PC-3 (cell line): Measurements from ENCODE around the gene ADAMTSL2. TPM values are rescaled to one million over a fixed set of nuclear protein-coding genes. Genes with fewer than 3 reads are reported as not detected.

Experiments
- ATAC-seq: fragments of 200-7000 bp; cut with Tn5 transposase; 2 replicates; pipeline ENCODE4 v1.9.1; 2020; ENCODE audit warnings: mild to moderate bottlenecking, moderate library complexity
- BruUV-seq: library from RNA; stranded (reverse); fragments of 400-500 nt; replicated peaks from 2 replicates; lab custom pipeline; 2021; lab: Mats Ljungman, UMichigan
- CTCF ChIA-PET: fragments of 300-600 bp; sonication (Branson Sonifier 250); formaldehyde crosslinking; loops from one replicate; lab custom pipeline; 2022; ENCODE audit warnings: antibody characterized with exemption; lab: Charles Lee
- POLR2A ChIA-PET: fragments of 300-600 bp; sonication (Branson Sonifier 250); formaldehyde crosslinking; loops from one replicate; lab custom pipeline; 2022; ENCODE audit warnings: antibody characterized with exemption; ENCODE audit not compliant: unreplicated experiment; lab: Charles Lee
- DNase-seq: peaks from one replicate; pipeline ENCODE4 v3.0.0-alpha.2; 2015
- H2AFZ ChIP-seq: fragments of 300-600 bp; sonication (generic); 2 replicates; pipeline ENCODE4 v1.6.0; 2016; ENCODE audit warnings: antibody characterized with exemption, low read length
- H3F3A ChIP-seq: fragments of 300-600 bp; sonication (generic); one replicate; pipeline ENCODE4 v1.6.0; 2017; ENCODE audit warnings: antibody characterized with exemption, low read length, control low read depth, mild to moderate bottlenecking; ENCODE audit not compliant: unreplicated experiment
- H3K27ac ChIP-seq: fragments of 300-600 bp; sonication (generic); 2 replicates; pipeline ENCODE4 v1.5.1; 2016; ENCODE audit warnings: mild to moderate bottlenecking, low read length
- H3K27me3 ChIP-seq: fragments of 300-600 bp; sonication (generic); 2 replicates; pipeline ENCODE4 v1.6.1; 2016; ENCODE audit warnings: low read length, mixed read lengths
- H3K36me3 ChIP-seq: fragments of 300-600 bp; sonication (generic); 2 replicates; pipeline ENCODE4 v1.6.1; 2016; ENCODE audit warnings: low read depth, mixed run types, low read length, mixed read lengths
- H3K4me1 ChIP-seq: fragments of 300-600 bp; sonication (generic); 2 replicates; pipeline ENCODE4 v1.5.1; 2016; ENCODE audit warnings: low read length; ENCODE audit not compliant: insufficient read depth
- H3K4me2 ChIP-seq: fragments of 300-600 bp; sonication (generic); 2 replicates; pipeline ENCODE4 v1.6.0; 2016; ENCODE audit warnings: low read length
- H3K4me3 ChIP-seq: fragments of 300-600 bp; sonication (generic); 2 replicates; pipeline ENCODE4 v1.5.1; 2016; ENCODE audit warnings: mild to moderate bottlenecking, low read length, mixed read lengths
- H3K79me2 ChIP-seq: fragments of 300-600 bp; sonication (generic); 2 replicates; pipeline ENCODE4 v1.6.1; 2017; ENCODE audit warnings: low read length, mixed read lengths
- H3K9ac ChIP-seq: fragments of 300-600 bp; sonication (generic); 2 replicates; pipeline ENCODE4 v1.6.0; 2016; ENCODE audit warnings: mild to moderate bottlenecking, low read length
- H3K9me2 ChIP-seq: fragments of 300-600 bp; sonication (generic); replicated peaks from 2 replicates; pipeline ENCODE4 v1.6.1; 2016; ENCODE audit warnings: mixed run types, low read length, mixed read lengths
- H3K9me3 ChIP-seq: fragments of 300-600 bp; sonication (generic); 2 replicates; pipeline ENCODE4 v1.6.1; 2016; ENCODE audit warnings: low read length, mixed read lengths
- H4K20me1 ChIP-seq: fragments of 300-600 bp; sonication (generic); 2 replicates; pipeline ENCODE4 v1.6.1; 2016; ENCODE audit warnings: low read length, mixed read lengths
- EZH2 ChIP-seq: fragments of 300-600 bp; sonication (generic); IDR thresholded peaks from one replicate; pipeline ENCODE4 v1.6.1; 2017; ENCODE audit warnings: antibody characterized with exemption, mild to moderate bottlenecking, low read length; ENCODE audit not compliant: unreplicated experiment
- EZH2phosphoT487 ChIP-seq: fragments of 300-600 bp; sonication (generic); IDR thresholded peaks from 2 replicates; pipeline ENCODE4 v1.6.1; 2018; ENCODE audit warnings: mild to moderate bottlenecking, antibody characterized with exemption, low read length, borderline replicate concordance
- intact Hi-C: fragments of 100-400 bp; cut with micrococcal nuclease; formaldehyde crosslinking; loops from 2 replicates; pipeline ENCODE4 v1.9.0; 2023
- total RNA-seq: library from RNA; depleted of rRNA; stranded (reverse); fragments of >200 nt; gene quantifications from 2 replicates; pipeline ENCODE4 v1.2.3, GENCODE V29; 2014
- TF ChIP-seq, protein P1 (sequence below): fragments of 300-600 bp; sonication (generic); conservative IDR thresholded peaks from 2 replicates; pipeline ENCODE4 v1.5.1; 2017; ENCODE audit warnings: antibody characterized with exemption, low read depth, mild to moderate bottlenecking, low read length

The ADAMTSL2 gene
- total RNA-seq, 1 experiment from 2014 or later = not detected

DNA sequence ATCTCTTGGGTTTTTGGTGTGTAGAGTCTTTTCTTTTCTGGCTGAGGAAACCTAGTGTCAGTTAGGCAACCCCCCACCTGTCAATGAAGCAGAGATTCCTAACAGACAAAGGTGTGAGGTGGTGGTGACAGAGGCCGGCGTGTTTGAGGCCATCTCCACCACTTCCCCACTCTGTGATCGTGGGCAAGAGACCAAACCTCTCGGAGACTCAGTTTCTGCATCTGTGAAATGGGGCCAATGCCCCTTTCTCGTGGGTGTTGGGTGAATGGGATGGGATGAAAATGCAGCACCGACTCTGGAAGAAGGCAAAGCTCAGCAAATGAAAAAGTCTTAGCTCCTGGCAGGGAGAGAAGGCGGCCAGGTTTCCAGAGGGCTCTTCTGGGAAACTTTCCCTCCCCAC, 73.9 kb downstream of the ADAMTSL2 start:
- Histone ChIP-seq H2AFZ (no peak overlapping the region), H3K79me2 (no peaks in the 10 kb centered on the region), H3K9me3 (no peaks in the 10 kb centered on the region), H3K27me3 (peaks cover 65% of the 10 kb centered on the region), H4K20me1 (no peaks in the 10 kb centered on the region), H3K36me3 (no peaks in the 10 kb centered on the region), H3K4me3 (no peak overlapping the region), H3F3A (no peaks in the 10 kb centered on the region), H3K4me2 (no peak overlapping the region), H3K4me1 (no peaks in the 10 kb centered on the region), H3K9me2 (no peaks in the 10 kb centered on the region), H3K27ac (no peak overlapping the region), H3K9ac (no peak overlapping the region)
- no peak for ATAC-seq
- intact Hi-C loops = no loop called here
- no TSS peak for BruUV-seq
- TF ChIP-seq, protein P1, sequence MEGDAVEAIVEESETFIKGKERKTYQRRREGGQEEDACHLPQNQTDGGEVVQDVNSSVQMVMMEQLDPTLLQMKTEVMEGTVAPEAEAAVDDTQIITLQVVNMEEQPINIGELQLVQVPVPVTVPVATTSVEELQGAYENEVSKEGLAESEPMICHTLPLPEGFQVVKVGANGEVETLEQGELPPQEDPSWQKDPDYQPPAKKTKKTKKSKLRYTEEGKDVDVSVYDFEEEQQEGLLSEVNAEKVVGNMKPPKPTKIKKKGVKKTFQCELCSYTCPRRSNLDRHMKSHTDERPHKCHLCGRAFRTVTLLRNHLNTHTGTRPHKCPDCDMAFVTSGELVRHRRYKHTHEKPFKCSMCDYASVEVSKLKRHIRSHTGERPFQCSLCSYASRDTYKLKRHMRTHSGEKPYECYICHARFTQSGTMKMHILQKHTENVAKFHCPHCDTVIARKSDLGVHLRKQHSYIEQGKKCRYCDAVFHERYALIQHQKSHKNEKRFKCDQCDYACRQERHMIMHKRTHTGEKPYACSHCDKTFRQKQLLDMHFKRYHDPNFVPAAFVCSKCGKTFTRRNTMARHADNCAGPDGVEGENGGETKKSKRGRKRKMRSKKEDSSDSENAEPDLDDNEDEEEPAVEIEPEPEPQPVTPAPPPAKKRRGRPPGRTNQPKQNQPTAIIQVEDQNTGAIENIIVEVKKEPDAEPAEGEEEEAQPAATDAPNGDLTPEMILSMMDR = no peak
- TF ChIP-seq EZH2 (no peak), EZH2phosphoT487 (no peak)
- ChIA-PET POLR2A (no interaction called here), CTCF (no interaction called here)
- DNase-seq = no peak

DNA sequence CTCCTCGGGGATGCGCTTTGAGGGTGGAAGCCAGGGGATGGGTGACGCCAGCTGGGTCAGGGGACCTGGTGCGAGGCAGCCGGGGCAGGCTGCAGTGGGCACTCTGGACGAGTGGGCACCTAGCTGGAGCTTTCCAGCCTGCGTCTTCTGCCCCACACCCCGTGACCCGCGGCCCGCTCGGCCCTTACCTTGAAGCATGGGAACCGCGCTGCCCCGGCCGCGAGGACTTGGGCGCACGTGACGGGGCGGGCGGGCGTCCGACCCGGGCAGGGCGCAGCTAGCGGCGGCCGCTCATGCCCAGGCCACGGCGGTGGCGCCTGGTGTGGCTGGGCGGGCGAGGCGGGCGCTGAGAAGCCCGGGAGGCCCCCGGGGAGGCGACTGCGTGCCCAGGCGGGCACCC, 74.4 kb downstream of the ADAMTSL2 start:
- CTCF ChIA-PET = no interaction called here
- no peak for ATAC-seq
- H3K4me3 ChIP-seq = no peak overlapping the region

More for the DNA sequence above, 74.4 kb downstream of the ADAMTSL2 start:
- no peak overlapping the region for H3K27ac ChIP-seq
- H3K4me2 ChIP-seq = no peak overlapping the region
- intact Hi-C loops = no loop called here
- no peaks in the 10 kb centered on the region for H3K79me2 ChIP-seq
- BruUV-seq = no TSS peak
- DNase-seq = no peak
- POLR2A ChIA-PET = no interaction called here
- TF ChIP-seq, protein P1 = no peak
- TF ChIP-seq EZH2phosphoT487 (no peak), EZH2 (no peak)
- no peaks in the 10 kb centered on the region for H3K9me2 ChIP-seq
- H3F3A ChIP-seq = no peaks in the 10 kb centered on the region
- H4K20me1 ChIP-seq = no peaks in the 10 kb centered on the region
- no peaks in the 10 kb centered on the region for H3K9me3 ChIP-seq
- H2AFZ ChIP-seq = no peak overlapping the region
- no peaks in the 10 kb centered on the region for H3K36me3 ChIP-seq
- no peak overlapping the region for H3K9ac ChIP-seq
- H3K27me3 ChIP-seq = peaks cover 70% of the 10 kb centered on the region
- no peaks in the 10 kb centered on the region for H3K4me1 ChIP-seq
